ENCODE results near the gene RNF208.

RNF208 gene

GRCh38 chr9:137237759-137238726 lies 16.0 kb upstream of the RNF208 start:
- no peak for DNase-seq

- no peak for DNase-seq
Observed at GRCh38 chr9:137236936-137237421, 14.9 kb upstream of the RNF208 start.

- peak; percentile 54 for DNase-seq
Observed at GRCh38 chr9:137236238-137236935, 14.3 kb upstream of the RNF208 start.

GRCh38 chr9:137235424-137236237 lies 13.6 kb upstream of the RNF208 start:
- no peak for DNase-seq

- DNase-seq: no peak
Observed at GRCh38 chr9:137234758-137235423, 12.9 kb upstream of the RNF208 start.

- no peak for DNase-seq
Observed at GRCh38 chr9:137234055-137234697, 12.1 kb upstream of the RNF208 start.

GRCh38 chr9:137233143-137233980 lies 11.3 kb upstream of the RNF208 start:
- no peak for DNase-seq

- no peak for DNase-seq
Observed at GRCh38 chr9:137232510-137232909, 10.5 kb upstream of the RNF208 start.

- no peak for DNase-seq
Observed at GRCh38 chr9:137232101-137232500, 10.1 kb upstream of the RNF208 start.

GRCh38 chr9:137231372-137232039 lies 9.5 kb upstream of the RNF208 start:
- DNase-seq: no peak

- DNase-seq: no peak
Observed at GRCh38 chr9:137230705-137231371, 8.8 kb upstream of the RNF208 start, which contains the start of gene SLC34A3. TSS of gene SLC34A3 (plus strand) at chr9:137230901. CDS start at chr9:137231703, 802 bp downstream.

GRCh38 chr9:137229903-137230704 lies 8.1 kb upstream of the RNF208 start:
- no peak for DNase-seq

- DNase-seq: no peak
Observed at GRCh38 chr9:137228968-137229896, 7.2 kb upstream of the RNF208 start.

- DNase-seq: no peak
Observed at GRCh38 chr9:137228506-137228967, 6.5 kb upstream of the RNF208 start.

GRCh38 chr9:137227853-137228505 lies 5.9 kb upstream of the RNF208 start:
- DNase-seq: no peak

GRCh38 chr9:137227054-137227852 lies 5.2 kb upstream of the RNF208 start, which contains the start of gene RNF224:
TSS of gene RNF224 (plus strand) at chr9:137227502. CDS start at chr9:137228336, 834 bp downstream.
- peak; percentile 59 for DNase-seq

Data from NCI-H1694 (cell line).